ENCODE data around the gene PPFIBP1. TPM values are rescaled to one million over a fixed set of nuclear protein-coding genes. Genes with fewer than 3 reads are reported as not detected.

PPFIBP1 gene
- total and polyA plus RNA-seq, 2 of the 8 experiments (the other 6 are each of a cell fraction or from before 2014, with no cell fraction given), result 7.7 to 31.3 TPM

- Histone ChIP-seq H3K27ac (ENCODE audit: low read depth, low read length) (no peak overlapping the region), H3K79me2 (ENCODE audit: control insufficient read depth in 1 of 2, insufficient read depth in 2 of 2, low read length in 2 of 2) (no peaks in the 10 kb centered on the region), H4K20me1 (replicated peaks in 1 of 2; ENCODE audit: control insufficient read depth in 1 of 2, insufficient read depth in 2 of 2, low read length in 2 of 2) (no peaks in the 10 kb centered on the region), H2AFZ (ENCODE audit: low read length) (no peak overlapping the region), H3K9me3 (ENCODE audit: insufficient read depth in 2 of 2, low read depth in 1 of 2, low read length in 1 of 2) (no peaks in the 10 kb centered on the region), H2BK5ac (ENCODE audit: low read depth, low read length) (no peak overlapping the region), H3K36me3 (ENCODE audit: control insufficient read depth in 2 of 4, insufficient read depth in 4 of 4, low read length in 3 of 4) (no peaks in the 10 kb centered on the region), H3K27me3 (replicated peaks in 1 of 4; ENCODE audit: control insufficient read depth in 3 of 4, extremely low read depth in 1 of 4, insufficient read depth in 3 of 4, low read length in 3 of 4) (no peaks in the 10 kb centered on the region), H2BK120ac (replicated peaks; ENCODE audit: low read depth, low read length) (no peak overlapping the region), H3K4ac (replicated peaks; ENCODE audit: insufficient read length, low read depth, low read length) (no peak overlapping the region), H4K5ac (ENCODE audit: insufficient read length, low read depth, low read length) (no peak overlapping the region), H2AK5ac (ENCODE audit: low read depth, low read length) (no peak overlapping the region), H3K23ac (ENCODE audit: insufficient read length) (no peak overlapping the region), H3K14ac (ENCODE audit: insufficient read length) (no peak overlapping the region), H3K4me2 (ENCODE audit: insufficient read depth in 1 of 2, low read depth in 2 of 2, low read length in 2 of 2) (no peak overlapping the region), H3K9ac (replicated peaks in 1 of 4; ENCODE audit: extremely low read depth in 1 of 4, low read depth in 3 of 4, low read length in 3 of 4) (no peak overlapping the region), H2BK15ac (ENCODE audit: low read length) (no peak overlapping the region), H3K23me2 (ENCODE audit: low read depth, low read length) (no peaks in the 10 kb centered on the region), H3K18ac (ENCODE audit: extremely low read depth, low read length) (no peak overlapping the region), H2BK20ac (ENCODE audit: low read length) (no peak overlapping the region), H4K91ac (replicated peaks; ENCODE audit: insufficient read length, low read length) (no peak overlapping the region), H2BK12ac (ENCODE audit: low read depth, low read length) (no peak overlapping the region), H3K4me1 (replicated peaks in 1 of 4; ENCODE audit: control insufficient read depth in 3 of 4, insufficient read depth in 4 of 4, low read length in 3 of 4) (peaks cover 0 to 4% (median 0%) of the 10 kb centered on the region in 4 experiments; a peak in 1 of 7 replicates), H3K79me1 (ENCODE audit: low read depth, low read length) (no peaks in the 10 kb centered on the region; the same call in 1 of the 2 replicates), H3K4me3 (ENCODE audit: extremely low read depth in 1 of 4, insufficient read depth in 2 of 4, low read depth in 3 of 4, low read length in 4 of 4) (no peak overlapping the region), H3K56ac (replicated peaks; ENCODE audit: insufficient read length, low read depth, low read length) (no peak overlapping the region), H4K8ac (ENCODE audit: extremely low read depth, insufficient read depth, low read length) (no peak overlapping the region)
- ChIA-PET POLR2A (ENCODE audit: partially characterized antibody) (no interaction called here), CTCF (ENCODE audit: partially characterized antibody) (no interaction called here)
- FAIRE-seq (no peak), DNase-seq (ENCODE audit: low read depth in 1 of 2, low spot score in 2 of 2) (no peak)
- WGBS, 2 experiments (ENCODE audit: extremely low coverage in 1 of 2, insufficient coverage in 1 of 2, insufficient read length in 1 of 2, insufficient replicate concordance in 2 of 2, low coverage in 1 of 2, low lambda C conversion rate in 2 of 2, missing lambda C conversion rate in 1 of 2), result 85% methylated on average over 9 of the region's 9 CpGs; no CpG with 5 or more reads in 1 of the 2 experiments
- TF ChIP-seq SRF (IDR thresholded peaks at IDR 0.05; ENCODE audit: low read depth, low read length), result no peak
- no peak for TF ChIP-seq NANOG (IDR thresholded peaks at IDR 0.05; ENCODE audit: insufficient read depth, low read depth, low read length, poor library complexity, severe bottlenecking)
- no peak for TF ChIP-seq RNF2 (IDR thresholded peaks at IDR 0.05; ENCODE audit: borderline replicate concordance, low read depth, low read length, missing control alignments, poor library complexity, severe bottlenecking)
- no peak for TF ChIP-seq CREB1 (IDR thresholded peaks at IDR 0.05)
- TF ChIP-seq CHD2 (IDR thresholded peaks at IDR 0.05; ENCODE audit: low read length), result no peak
- TF ChIP-seq EZH2 (IDR thresholded peaks at IDR 0.05; ENCODE audit: low read depth, low read length, severe bottlenecking), result no peak
- no peak for TF ChIP-seq POLR2AphosphoS5 (IDR thresholded peaks at IDR 0.05; ENCODE audit: low read depth, low read length)
- no peak for TF ChIP-seq BCL11A (IDR thresholded peaks at IDR 0.05; ENCODE audit: low read depth in 2 of 2, low read length in 2 of 2)
- no peak for TF ChIP-seq CTBP2 (IDR thresholded peaks at IDR 0.05; ENCODE audit: borderline replicate concordance, insufficient read depth, insufficient read length, low read length)
- no peak for TF ChIP-seq HDAC2 (IDR thresholded peaks at IDR 0.05; ENCODE audit: borderline replicate concordance in 1 of 2, low read depth in 2 of 2, low read length in 2 of 2)
These were observed 56.7 kb downstream of the PPFIBP1 start for GRCh38 chr12:27580561-27581330.

Measured in H1 (cell line).